AG08396 (cell line): ENCODE data around the gene SLC17A9.

Experiments
- DNase-seq: peaks from one replicate; pipeline ENCODE4 v3.0.0; 2012; ENCODE audit warnings: low spot score, mixed read lengths

SLC17A9 gene

GRCh38 chr20:63017826-63018411, 65.4 kb downstream of the SLC17A9 start:
- DNase-seq = no peak
